HG03439 (cell line): ENCODE measurements around the gene TNFAIP8L1.

Experiments
- ATAC-seq: cut with Tn5 transposase; IDR thresholded peaks from one replicate; pipeline ENCODE4 v1.9.1; 2021; ENCODE audit warnings: mild to moderate bottlenecking, moderate library complexity; ENCODE audit not compliant: unreplicated experiment

TNFAIP8L1 gene

DNA sequence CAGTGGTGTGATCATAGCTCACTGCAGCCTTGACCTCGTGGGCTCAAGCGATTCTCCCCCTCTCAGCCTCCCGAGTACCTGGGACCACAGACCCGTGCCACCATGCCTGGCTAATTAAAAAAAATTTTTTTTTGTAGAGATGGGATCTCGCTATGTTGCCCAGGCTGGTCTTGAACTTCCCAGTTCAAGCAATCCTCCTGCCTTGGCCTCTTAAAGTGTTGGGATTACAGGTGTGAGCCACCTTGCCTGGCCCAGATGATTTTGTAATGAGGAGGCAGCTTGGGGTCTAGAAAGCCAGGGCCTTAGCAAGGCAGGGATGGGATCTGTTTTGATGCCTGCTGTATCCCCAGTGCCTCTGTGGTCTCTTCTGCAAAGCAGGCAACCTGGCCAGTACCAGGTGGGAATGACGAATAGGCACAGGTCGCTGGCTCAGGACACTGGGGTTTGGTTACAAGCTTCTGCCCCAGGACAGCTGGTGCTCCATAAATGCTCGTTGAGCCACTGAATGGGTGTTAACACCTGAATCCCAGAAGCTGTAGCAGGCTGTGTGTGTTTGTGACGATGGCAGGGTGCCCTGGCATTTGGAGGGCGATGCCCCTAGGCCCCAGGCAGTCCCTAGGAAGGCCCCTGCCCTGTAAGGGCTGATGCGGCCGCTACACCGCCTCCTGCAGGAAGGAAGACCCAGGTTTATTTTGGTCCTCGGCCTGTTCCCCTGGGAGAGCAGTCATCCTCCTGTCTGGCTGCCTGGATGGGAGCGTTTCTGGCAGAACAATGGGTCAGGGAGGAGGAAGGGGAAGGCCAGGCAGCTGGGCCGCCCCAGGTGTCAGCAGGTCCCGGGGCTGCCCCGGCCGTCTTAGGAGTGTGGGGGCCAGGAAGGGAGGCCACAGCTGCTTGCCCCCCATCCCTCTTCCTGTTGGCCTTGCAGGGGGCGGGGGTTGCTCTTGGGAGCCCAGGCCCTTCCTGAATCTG is 8.6 kb downstream of the TNFAIP8L1 start:
- ATAC-seq: no peak

DNA sequence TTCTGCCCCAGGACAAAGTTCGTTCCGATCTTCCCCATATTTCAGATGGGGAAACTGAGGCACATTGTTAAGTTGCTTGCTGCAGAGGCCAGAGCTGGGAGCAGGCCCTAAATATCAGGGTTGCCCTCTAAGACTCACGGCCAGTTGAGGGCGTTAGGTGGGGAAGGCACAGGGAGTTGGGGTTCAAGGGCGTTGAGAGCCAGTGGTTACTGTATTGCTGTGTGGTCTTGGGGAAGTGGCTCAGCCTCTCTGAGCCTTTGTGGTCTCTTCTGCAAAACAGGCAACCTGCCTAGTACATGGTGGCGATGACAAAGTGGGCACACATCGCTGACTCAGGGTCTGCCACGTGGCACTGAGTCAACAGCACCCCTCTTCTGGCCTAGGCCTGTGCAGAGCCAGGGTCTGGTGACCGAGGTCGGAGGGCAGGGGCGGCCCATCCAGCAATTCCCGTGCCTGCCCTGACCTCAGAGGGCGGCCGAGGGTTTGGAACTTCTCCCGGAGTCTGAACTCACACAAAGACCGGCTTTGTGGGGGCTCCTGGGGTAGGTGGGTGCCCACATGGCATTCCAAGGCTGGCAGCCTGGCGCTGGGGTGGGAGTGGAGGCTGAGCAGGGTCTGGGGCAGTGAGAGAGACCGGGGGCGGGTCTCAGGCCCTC is 10.2 kb downstream of the TNFAIP8L1 start:
- no peak for ATAC-seq

DNA sequence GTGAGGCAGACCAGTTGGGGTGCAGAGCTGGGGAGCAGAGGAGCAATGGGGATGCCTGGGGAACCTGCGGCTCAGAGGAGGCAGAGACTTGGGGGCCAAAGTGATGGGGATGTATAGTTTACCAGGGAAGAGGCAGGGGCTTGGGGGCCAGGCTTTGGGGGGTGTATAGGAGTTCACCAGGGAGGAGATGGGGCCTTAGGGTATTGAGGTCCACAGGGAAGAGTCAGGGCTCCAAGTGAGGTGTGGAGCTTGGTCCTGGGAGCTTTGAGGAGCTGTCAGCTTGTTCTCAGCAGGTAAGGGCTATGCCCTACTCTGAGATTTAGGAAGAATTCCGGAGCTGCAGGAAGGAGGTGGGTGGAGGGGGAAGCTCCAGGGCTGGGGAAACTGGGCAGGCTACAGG is 10.8 kb downstream of the TNFAIP8L1 start:
- ATAC-seq: no peak

DNA sequence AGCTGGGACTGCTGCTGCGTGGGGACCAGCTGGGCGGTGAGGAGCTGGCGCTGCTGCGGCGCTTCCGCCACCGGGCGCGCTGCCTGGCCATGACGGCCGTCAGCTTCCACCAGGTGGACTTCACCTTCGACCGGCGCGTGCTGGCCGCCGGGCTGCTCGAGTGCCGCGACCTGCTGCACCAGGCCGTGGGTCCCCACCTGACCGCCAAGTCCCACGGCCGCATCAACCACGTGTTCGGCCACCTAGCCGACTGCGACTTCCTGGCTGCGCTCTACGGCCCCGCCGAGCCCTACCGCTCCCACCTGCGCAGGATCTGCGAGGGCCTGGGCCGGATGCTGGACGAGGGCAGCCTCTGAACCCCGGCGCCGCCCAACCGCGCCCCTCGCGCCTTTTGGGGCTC is 12.8 kb downstream of the TNFAIP8L1 start:
- ATAC-seq: no peak

DNA sequence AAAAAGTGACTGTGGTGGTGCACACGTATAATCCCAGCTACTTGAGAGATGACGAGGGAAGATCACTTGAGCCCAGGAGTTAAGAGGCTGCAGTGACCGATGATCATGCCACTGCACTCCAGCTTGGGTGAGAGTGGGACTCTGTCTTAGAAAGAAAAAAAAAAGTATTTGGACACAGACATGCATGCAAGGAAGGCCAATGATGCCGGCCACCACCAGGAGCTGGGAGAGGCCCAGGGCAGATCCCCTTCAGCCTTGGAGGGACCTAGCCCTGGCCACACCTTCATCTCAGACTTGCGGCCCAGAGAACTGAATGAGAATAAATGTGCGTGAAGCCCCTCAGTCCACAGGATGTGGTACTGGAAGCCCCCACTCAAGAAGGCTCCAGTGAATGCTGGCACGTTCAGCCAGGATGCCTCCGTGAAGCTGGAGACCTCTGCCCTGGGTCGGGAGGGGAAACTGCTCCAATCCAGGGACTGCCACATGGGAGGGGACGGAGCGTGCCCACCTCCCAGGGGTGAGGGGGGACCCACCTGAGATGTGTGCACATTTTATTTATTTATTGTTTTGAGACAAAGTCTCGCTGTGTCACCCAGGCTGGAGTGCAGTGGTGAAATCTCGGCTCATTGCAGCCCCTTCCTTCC is 14.6 kb downstream of the TNFAIP8L1 start:
- no peak for ATAC-seq

DNA sequence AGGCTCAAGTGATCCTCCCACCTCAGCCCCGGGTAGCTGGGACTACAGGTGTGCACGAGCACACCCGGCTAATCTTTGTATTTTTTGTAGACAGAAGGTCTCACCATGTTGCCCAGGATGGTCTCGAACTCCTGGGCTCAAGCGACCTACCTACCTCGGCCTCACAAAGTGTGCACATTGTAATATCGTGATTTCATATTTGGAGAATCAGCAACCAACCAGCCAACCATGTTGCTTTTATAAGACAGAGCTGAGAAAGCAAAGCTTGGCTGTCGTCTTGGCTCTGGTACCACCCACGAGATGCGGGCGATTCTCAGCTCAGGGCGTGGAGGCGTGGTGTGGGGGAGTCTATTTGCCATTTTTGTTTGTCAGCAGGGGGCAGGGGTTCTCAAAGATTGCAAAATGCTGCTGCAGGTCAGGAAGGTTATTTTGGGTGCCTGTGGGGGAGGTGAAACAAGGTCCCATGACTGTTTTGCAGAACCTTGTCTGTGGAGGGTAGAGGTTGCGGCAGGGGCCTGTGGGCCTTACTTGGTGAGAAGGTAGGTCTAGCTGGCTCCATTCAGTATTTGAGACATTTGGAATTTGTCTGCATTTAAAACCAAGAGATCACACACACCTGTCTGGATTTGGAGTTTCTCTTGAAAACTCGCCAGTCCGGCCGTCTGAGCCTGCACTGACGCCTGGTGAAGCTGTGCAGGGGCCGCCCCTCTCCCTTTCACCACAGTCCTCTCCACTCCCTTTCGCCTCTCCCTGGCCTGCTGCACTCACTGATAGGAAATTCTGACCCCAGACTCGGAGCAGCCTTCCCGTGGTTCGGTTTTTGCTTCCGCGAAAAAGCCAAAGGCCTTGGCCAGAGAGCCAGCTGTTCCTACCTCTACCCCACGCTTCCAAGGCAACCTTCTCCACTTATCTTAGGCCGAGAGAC is 15.4 kb downstream of the TNFAIP8L1 start:
- no peak for ATAC-seq

DNA sequence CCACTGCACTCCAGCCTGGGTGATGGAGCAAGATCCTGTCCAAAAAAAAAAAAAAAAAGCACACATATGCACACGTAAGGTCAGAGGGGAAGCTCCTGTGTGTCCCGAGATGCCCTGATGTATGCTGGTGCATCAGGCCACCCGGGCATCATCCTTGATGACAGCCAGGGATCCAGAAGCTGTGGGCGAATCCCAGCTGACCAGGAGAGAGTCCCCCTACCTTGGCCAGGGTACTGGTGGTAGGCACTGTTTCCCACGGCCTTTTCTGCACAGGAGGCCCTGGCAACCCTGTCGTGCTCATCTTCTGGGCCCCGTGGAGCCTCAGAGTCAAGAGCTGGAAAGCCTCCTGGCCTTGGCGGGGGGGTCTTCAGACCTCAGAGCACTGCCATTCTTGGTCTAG is 16.8 kb downstream of the TNFAIP8L1 start:
- ATAC-seq: no peak

DNA sequence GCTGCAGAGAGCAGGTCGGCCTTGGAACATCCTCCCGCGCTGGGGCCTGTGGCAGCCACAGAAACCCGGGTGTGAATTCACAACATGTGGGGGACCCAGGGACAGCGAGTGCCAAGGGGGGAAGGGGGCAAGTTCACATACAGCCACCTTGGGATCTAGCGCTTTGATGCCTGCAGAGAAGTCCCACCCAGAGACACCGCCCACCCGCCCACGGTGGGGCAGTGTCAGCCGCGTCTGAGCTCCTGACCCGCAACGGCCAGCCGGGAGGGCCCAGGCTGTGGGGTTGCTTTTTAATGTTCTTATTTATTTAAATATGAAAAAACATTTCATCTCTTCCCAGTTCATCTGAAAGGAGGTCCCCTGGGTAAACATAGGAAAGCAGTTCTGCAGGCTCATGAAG is 17.9 kb downstream of the TNFAIP8L1 start:
- ATAC-seq: no peak

DNA sequence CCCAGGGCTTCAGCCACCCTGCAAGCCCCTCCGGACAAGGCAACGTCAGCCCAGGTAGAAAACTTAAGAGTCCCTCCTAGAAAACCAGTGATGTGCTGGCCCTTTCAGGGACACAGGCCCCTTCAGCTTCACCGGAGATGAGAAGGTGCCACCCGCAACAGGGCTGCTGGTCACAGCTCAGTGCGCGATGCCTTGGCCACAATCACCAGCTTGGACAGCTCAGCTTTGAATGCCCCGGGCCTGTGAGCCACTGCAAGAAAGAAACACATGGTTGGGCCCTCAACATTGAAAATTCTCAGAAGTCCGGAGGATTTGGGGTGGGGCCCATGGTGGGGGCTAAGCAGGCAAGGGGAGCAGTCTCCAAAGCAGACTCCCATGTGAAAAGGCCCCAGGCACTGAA is 18.5 kb downstream of the TNFAIP8L1 start:
- ATAC-seq: no peak

DNA sequence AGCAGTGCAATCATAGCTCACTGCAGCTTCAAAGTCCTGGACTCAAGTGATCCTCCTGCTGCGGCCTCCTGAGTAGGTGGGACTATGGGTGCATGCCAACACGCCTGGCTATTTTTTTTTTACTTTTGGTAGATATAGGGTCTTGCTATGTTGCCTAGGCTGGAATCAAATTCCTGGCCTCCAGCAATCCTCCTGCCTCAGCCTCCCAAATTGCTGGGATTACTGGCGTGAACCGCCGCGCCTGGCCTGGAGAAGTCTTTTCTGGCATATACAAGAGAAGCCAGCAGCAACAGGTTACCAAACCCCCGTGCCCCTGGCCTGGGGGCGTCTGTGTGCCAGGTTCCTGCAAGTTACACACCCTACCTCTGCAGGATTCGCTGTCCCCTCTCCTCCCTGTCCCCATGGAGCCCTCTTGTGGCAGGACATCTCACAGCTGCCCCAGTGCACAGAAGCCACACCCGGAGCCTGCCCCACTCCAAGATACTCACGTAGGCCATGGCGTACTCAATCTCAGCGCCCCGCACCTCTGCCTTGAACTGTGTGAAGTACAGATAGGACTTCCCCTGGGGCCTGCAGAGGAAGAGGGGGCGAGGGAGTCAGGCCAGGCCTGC is 21.0 kb downstream of the TNFAIP8L1 start:
- no peak for ATAC-seq

DNA sequence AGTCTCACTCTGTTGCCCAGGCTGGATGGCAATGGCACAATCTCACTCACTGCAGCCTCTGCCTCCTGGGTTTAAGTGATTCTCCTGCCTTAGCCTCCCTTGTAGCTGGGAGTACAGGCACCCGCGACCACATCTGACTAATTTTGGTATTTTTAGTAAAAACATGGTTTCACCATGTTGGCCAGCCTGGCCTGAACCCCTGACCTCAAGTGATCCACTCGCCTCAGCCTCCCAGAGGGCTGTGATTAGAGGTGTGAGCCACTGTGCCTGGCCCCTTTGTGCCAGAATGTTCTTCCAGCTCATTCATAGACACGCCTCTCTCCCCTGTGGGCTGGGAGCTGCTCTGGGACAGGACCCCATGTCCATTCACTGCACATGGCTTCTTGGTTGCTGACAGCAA is 21.7 kb downstream of the TNFAIP8L1 start:
- ATAC-seq: no peak

DNA sequence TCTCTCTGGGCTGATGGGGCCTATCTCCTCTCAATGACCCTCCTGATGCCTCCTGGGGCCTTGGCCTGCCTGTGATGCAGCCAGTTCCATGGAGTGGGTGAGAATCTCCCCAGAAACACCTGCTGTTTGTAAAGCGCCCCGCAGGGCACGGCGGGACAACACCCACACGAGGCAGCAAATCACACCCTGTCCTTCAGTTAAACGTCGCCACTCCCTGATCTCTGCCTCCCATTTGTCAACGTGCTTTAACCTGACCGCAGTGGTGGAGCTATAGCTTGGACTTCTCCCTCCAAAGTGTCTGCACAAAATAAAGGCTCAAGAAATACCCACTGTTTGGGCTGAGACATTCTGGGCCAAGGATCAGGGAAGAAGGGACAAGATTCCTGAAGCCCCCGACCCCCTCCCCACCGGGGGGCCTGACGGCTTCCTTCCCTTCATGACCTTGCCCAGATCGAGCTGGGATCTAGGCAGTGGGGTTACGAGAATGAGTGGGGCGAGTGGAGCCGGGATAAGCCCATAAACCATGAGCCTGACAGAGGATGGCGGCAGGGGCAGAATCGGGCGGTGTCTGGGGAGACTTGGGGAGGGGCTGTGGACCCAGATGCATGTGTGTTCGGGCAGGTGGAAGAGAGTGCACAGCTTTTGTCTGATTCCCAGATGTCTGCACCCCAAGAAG is 22.8 kb downstream of the TNFAIP8L1 start:
- ATAC-seq: no peak

DNA sequence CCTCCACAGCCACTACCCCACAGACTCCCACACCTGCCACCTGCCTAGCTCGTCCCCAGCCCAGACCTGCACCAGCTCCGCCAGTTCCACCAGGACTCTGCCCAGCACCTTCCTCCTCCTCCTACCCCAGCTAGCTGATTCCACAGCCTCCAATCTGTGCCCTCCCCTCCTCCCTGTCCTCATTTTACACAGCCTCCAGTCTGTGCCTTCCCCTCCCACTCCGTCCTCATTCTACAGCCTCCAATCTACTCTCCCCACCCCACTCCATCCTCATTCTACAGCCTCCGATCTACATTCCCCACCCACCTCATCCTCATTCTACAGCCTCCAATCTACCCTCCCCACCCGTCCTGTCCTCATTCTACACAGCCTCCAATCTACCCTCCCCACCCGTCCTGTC is 23.5 kb downstream of the TNFAIP8L1 start:
- no peak for ATAC-seq

DNA sequence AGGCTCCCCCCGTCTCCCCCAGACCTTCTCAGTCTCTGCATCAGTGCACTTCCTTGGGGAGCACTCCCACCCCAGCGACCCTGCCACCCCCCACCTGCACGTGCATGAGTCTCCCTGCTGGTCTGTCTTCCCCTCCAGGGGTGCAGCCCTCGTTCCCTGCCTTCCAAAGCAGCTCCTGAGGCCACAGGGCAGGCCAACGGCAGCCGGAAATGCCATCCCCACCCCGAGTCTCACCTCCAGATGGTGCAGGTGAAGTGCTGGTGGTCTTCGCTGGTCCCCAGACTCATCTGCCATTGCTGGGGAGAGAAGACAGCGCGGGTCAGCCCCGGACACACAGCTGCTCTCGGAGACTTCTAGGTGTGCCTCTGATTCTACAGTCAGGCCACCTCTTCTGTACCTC is 25.3 kb downstream of the TNFAIP8L1 start:
- no peak for ATAC-seq

DNA sequence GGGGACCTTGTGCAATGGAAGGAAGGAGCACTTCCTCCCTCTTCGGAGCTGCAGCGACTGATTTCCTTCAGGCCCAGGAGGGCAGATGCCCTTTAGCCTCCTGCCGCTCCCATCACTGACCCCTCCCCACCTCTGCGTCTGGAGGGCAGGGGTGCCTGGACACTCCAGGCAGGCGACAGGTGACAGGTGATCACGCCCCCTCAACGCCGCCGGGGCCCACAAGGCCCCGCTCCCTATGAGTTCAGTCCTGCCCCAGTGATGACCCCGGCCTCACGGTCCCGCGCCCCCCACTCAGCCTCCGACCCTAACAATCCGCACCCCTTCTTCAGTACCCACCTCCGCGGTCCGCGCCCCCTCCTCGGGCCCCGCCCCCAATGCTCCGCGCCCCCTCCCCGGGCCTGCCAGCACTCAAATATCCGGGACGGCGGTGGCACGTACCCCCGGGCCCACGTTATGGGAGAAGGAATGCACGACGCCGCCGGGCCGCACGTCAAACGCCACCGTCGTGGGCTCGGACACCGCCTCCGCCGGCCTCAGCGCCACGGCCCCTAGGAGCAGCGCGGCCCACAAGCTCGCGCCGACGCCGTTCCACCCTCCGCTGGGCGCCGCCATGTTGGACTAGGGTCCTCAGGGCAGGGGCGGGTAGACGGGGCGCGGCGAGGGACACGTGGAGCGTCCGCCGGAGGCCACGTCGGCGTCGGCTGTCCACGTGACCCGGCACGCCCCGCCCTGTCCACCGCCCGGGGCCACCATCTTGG is 30.6 kb downstream of the TNFAIP8L1 start, which contains the start of gene MYDGF:
TSS of gene MYDGF (minus strand) at position 620 of the 758 bp plus-strand sequence. CDS start at position 612, 8 bp downstream.
- peak; percentile 90 for ATAC-seq

DNA sequence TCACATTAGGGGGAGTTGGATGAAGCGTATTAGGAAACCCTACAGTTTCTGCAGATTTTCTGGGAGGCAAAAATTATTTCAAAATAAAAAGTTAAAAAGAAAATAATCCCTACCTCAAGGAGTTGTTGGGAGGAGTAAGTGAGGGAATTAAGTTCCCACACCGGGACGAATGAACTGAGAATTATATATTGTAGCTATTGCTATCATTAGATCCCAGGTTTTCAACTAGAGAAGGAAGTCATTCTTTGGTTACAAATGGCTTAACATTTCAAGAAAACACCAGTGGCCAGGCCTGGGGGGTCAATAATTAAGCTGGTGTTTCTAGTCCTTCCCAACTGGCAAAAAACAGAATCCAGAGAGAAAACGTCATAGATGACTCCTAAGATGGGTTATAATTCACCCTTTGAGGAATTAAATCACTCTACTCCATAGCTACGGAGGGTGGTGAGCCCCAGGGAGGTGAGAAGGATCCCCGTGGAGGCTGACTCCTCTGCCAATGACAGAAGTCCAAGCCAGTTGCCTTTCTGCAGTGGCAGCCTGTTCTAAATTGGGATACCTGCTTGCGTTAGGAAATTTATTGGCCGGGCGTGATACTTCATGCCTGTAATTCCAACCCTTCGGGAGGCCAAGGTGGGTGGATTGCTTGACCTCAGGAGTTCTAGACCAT is 32.0 kb downstream of the TNFAIP8L1 start:
- ATAC-seq: no peak

DNA sequence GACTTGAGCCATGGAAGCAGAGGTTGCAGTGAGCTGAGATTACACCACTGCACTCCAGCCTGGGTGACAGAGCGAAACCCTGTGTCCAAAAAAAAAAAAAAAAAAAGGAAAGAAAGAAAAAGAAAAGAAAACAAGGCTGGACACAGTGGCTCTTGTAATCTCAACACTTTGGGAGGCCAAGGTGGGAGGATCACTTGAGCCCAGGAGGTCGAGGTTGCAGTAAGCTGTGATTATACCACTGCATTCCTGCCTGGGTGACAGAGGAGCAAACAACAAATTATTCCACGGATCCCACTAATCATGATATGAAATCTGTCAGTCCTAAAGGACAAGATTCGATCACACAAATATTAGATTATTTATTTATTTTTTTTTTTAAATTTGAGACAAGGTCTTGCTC is 33.9 kb downstream of the TNFAIP8L1 start:
- ATAC-seq: no peak

DNA sequence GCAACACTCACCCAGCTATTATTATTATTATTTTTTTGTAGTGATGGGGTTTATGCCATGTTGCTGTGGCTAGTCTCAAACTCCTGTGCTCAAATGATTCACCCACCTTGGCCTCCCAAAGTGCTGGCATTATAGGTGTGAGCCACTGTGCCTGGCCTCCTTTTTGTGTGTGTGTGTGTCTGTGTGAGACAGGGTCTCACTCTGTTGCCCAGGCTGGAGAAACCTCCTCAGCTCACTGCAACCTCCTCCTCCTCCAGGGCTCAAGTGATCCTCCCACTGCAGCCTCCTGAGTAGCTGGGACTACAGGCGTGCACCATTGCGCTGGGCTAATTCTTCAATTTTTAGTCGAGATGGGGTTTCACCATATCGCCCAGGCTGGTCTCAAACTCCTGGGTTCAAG is 34.4 kb downstream of the TNFAIP8L1 start:
- ATAC-seq: no peak
